ENCODE measurements around the gene GNAT2.

The GNAT2 gene

DNA sequence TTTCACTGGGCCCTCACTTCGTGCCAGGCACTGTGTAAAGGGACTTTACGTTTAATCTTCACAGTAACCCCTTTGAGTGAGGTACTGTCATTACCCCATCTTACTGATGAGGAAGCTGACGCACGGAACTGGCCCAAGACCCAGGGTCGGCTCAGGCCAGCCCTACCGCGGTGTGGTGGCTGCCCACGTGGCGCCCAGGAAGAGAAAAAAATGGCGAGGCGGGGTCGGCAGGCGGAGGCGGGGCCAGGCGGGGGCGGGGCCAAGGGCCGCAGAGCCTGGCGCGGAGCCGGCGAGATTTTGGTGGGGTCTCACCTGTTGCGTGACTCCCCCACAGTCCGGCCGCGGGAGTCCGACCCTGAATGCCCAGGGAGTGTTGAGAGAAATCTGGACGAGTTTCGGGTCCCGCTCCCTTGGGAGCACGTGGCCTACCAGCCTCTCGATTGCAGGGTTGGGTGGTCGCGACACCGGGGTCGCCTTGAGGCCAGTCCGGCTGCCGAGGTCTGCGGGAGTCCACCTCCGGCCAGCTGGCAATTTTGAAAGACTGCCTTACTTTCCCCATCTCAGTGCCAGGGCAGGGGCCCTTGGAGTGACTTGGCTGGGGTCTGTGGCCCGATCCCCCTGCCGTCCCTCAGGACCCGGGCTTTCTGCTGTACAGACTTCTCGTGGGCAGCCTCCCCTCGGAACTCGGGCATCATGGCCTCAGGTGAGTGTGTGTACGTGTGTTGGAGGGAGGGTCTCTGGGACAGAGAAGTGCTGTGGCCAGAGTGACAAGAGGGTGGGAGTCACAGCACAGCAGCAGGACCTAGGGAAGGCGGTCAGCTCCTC, at the start of gene GNAT2, which contains the start of gene AMPD2 (continued):
- 0 out of 2 replicates have a peak, but pooled peaks have one; percentile 22 for TF ChIP-seq ZBTB20 (tag by site-specific recombination; IDR thresholded peaks at IDR 0.05)
- TF ChIP-seq ZNF121 (tag by site-specific recombination; IDR thresholded peaks at IDR 0.05) = no peak
- TF ChIP-seq ZNF335 (tag by site-specific recombination; conservative IDR thresholded peaks at IDR 0.05) = peak; percentile 97
- no peak for TF ChIP-seq ZFP3 (tag by site-specific recombination; IDR thresholded peaks at IDR 0.05; ENCODE audit: low read depth)
- TF ChIP-seq ZNF112 (tag by site-specific recombination; IDR thresholded peaks at IDR 0.05) = no peak
- TF ChIP-seq ZBTB1 (tag by site-specific recombination; IDR thresholded peaks at IDR 0.05) = no peak
- TF ChIP-seq ZNF350 (tag by site-specific recombination; IDR thresholded peaks at IDR 0.05) = no peak
- TF ChIP-seq ZNF791 (tag by site-specific recombination; IDR thresholded peaks at IDR 0.05) = no peak
- no peak for TF ChIP-seq ZNF621 (tag by site-specific recombination; IDR thresholded peaks at IDR 0.05)
- peak; percentile 99 for TF ChIP-seq SCRT2 (tag by site-specific recombination; IDR thresholded peaks at IDR 0.05)
- TF ChIP-seq GFI1B (tag by site-specific recombination; IDR thresholded peaks at IDR 0.05) = no peak
- no peak for TF ChIP-seq SETDB1 (IDR thresholded peaks at IDR 0.05; ENCODE audit: insufficient read length, low read length)
- no peak for TF ChIP-seq GLI4 (tag by site-specific recombination; IDR thresholded peaks at IDR 0.05)
- TF ChIP-seq ZNF16 (tag by site-specific recombination; IDR thresholded peaks at IDR 0.05; ENCODE audit: low read depth) = no peak
- TF ChIP-seq, protein P1, sequence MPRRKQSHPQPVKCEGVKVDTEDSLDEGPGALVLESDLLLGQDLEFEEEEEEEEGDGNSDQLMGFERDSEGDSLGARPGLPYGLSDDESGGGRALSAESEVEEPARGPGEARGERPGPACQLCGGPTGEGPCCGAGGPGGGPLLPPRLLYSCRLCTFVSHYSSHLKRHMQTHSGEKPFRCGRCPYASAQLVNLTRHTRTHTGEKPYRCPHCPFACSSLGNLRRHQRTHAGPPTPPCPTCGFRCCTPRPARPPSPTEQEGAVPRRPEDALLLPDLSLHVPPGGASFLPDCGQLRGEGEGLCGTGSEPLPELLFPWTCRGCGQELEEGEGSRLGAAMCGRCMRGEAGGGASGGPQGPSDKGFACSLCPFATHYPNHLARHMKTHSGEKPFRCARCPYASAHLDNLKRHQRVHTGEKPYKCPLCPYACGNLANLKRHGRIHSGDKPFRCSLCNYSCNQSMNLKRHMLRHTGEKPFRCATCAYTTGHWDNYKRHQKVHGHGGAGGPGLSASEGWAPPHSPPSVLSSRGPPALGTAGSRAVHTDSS (tag by site-specific recombination; IDR thresholded peaks at IDR 0.05) = no peak
- TF ChIP-seq, protein P2, sequence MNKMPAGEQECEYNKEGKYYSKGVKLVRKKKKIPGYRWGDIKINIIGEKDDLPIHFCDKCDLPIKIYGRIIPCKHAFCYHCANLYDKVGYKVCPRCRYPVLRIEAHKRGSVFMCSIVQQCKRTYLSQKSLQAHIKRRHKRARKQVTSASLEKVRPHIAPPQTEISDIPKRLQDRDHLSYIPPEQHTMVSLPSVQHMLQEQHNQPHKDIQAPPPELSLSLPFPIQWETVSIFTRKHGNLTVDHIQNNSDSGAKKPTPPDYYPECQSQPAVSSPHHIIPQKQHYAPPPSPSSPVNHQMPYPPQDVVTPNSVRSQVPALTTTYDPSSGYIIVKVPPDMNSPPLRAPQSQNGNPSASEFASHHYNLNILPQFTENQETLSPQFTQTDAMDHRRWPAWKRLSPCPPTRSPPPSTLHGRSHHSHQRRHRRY (tag by site-specific recombination; IDR thresholded peaks at IDR 0.05) = no peak
- TF ChIP-seq PRDM4 (tag by site-specific recombination; IDR thresholded peaks at IDR 0.05) = 0 out of 2 replicates have a peak, but pooled peaks have one; percentile 21

DNA sequence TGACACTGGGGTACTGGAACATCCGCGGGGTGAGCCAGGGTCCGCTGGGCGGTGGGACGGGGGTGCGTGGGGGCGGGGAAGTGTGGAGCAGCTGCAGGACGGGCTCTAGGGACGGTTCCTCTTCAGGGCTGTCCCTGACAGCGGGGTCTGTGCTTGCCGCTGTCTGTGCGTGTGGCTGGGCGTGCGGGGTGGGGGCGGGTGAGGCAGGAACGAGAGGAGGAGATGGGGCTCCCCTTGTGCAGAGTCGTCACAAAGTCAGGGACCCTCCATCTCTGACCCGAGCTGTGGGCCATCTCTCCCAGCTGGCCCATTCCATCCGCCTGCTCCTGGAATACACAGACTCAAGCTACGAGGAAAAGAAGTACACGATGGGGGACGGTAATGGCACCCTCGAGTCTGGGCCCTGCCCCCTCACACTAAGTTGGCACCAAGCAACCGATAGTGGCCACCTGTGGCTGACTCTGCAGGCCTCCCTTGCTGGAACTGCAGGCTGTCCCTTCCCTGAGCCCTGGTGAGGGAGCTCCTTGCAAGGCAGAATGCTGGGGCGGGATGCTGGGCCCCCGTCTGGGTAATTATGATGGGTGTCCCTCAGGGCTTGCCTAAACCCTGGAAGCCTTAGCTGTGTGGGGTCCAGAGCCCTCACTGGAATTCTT, 48.8 kb upstream of the GNAT2 start:
- ChIA-PET POLR2A (no interaction called here), CTCF (interaction anchor here (1.4 kb wide), 1 partner anchor 28 kb away, joined by 5 read pairs; no protein-coding TSS in a partner anchor)
- Histone ChIP-seq H3K36me3 (ENCODE audit: control insufficient read depth in 2 of 2, insufficient read depth in 1 of 2, low read length in 2 of 2) (peaks cover 0 to 7% of the 10 kb centered on the region in 2 experiments; a peak in 1 of 3 replicates), H3K9me3 (ENCODE audit: control insufficient read depth, insufficient read depth, low read depth, low read length) (no peaks in the 10 kb centered on the region), H3K4me3 (ENCODE audit: low read depth, low read length) (no peak overlapping the region), H3K27ac (ENCODE audit: extremely low read depth, low read depth, low read length) (no peak overlapping the region), H3K4me1 (ENCODE audit: control insufficient read depth, insufficient read depth, low read length) (no peaks in the 10 kb centered on the region)
- TF ChIP-seq SCRT2 (tag by site-specific recombination; IDR thresholded peaks at IDR 0.05) (peak; percentile 51), ZIC2 (tag by site-specific recombination; IDR thresholded peaks at IDR 0.05) (peak; percentile 39; the same call in 1 of the 2 replicates), ZNF830 (tag by site-specific recombination; IDR thresholded peaks at IDR 0.05; ENCODE audit: low read depth) (no peak), ZNF146 (tag by site-specific recombination; IDR thresholded peaks at IDR 0.05) (no peak), ZNF148 (tag by site-specific recombination; IDR thresholded peaks at IDR 0.05; ENCODE audit: borderline replicate concordance) (no peak), WT1 (tag by site-specific recombination; IDR thresholded peaks at IDR 0.05) (no peak)
